ENCODE data around the gene CCNY.

CCNY gene

DNA sequence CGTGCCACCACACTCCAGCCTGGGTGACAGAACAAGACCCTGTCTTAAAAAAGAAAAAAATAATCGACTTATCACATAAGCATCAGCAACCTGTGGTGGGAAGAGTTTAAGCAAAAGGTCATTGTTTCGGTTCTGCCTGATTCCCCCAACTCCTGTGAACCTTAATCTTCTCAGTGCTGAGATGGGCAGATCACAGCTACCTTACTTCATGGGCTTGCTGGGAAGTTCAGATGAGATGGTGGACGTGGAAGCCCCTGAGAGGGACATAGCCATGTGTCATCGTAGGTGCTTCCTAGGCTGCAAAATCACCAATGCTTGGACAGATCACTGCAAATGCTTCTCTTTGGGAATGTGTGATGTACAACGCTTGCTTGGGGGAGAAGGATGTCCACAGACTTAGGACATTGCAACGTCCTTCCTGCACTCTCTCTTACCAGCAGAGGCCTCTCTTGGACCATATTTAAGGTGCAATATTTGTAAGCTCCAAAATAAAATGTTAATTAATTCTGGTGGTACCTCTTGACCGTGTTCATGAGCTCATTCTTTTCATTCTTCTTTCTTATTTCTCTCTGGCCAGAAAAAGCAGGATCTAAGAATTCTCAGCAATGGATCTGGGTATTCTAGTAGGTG is 277.4 kb downstream of the CCNY start:
- no peak for TF ChIP-seq CREB1 (IDR thresholded peaks at IDR 0.05; ENCODE audit: low read depth)
- TF ChIP-seq NFIC (IDR thresholded peaks at IDR 0.05) = no peak
- TF ChIP-seq, protein P1, sequence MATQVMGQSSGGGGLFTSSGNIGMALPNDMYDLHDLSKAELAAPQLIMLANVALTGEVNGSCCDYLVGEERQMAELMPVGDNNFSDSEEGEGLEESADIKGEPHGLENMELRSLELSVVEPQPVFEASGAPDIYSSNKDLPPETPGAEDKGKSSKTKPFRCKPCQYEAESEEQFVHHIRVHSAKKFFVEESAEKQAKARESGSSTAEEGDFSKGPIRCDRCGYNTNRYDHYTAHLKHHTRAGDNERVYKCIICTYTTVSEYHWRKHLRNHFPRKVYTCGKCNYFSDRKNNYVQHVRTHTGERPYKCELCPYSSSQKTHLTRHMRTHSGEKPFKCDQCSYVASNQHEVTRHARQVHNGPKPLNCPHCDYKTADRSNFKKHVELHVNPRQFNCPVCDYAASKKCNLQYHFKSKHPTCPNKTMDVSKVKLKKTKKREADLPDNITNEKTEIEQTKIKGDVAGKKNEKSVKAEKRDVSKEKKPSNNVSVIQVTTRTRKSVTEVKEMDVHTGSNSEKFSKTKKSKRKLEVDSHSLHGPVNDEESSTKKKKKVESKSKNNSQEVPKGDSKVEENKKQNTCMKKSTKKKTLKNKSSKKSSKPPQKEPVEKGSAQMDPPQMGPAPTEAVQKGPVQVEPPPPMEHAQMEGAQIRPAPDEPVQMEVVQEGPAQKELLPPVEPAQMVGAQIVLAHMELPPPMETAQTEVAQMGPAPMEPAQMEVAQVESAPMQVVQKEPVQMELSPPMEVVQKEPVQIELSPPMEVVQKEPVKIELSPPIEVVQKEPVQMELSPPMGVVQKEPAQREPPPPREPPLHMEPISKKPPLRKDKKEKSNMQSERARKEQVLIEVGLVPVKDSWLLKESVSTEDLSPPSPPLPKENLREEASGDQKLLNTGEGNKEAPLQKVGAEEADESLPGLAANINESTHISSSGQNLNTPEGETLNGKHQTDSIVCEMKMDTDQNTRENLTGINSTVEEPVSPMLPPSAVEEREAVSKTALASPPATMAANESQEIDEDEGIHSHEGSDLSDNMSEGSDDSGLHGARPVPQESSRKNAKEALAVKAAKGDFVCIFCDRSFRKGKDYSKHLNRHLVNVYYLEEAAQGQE (IDR thresholded peaks at IDR 0.05; ENCODE audit: low read depth) = no peak
- peak; percentile 40; the same call in 1 of the 2 replicates for TF ChIP-seq RAD21 (IDR thresholded peaks at IDR 0.05; ENCODE audit: low read depth)
- no peak for TF ChIP-seq TCF12 (IDR thresholded peaks at IDR 0.05; ENCODE audit: low read depth)

DNA sequence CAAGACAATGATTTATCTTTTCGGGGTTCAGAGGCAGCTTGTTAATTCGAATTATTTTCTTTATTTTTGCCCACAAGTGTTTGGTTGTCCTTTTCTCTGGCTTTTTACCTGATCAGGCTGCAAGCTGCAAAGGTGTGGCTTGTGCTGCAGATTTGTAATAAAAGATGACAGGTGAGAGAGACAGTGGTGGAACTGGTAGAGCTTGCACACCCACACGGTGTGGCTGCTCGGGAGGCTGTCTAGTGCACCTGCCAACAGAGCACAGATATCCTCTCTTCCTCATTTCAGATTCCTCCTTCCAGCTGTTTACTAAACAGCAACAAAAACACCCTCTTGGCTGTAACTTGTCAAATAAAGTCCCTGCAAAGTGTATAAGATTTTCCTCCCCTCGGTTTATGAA is 278.0 kb downstream of the CCNY start:
- no peak for TF ChIP-seq FOXM1 (IDR thresholded peaks at IDR 0.05; ENCODE audit: borderline replicate concordance, low read depth)
- no peak for TF ChIP-seq EP300 (IDR thresholded peaks at IDR 0.05; ENCODE audit: borderline replicate concordance)

Measured in Ishikawa (cell line).